Testis (tissue), 2 donors: Measurements from ENCODE around the gene NCKAP5.

ENCODE experiments used
- POLR2A ChIP-seq: fragments of 450-650 bp; IDR thresholded peaks from one replicate; pipeline ENCODE4 v1.6.1; 2017; ENCODE audit warnings: antibody characterized with exemption, mild to moderate bottlenecking, moderate library complexity
- TF ChIP-seq, protein P1 (sequence below), 3 experiments: fragments of 450-650 bp in 2 of 3; fragments of 200-600 bp in 1 of 3; sonication (generic) in 1 of 3; IDR thresholded peaks; one replicate each; pipeline ENCODE4 v1.5.1; 2016 to 2019; ENCODE audit warnings: antibody characterized with exemption in 3 of 3, mild to moderate bottlenecking in 2 of 3, moderate library complexity in 1 of 3

GRCh38 chr2:132923787-132924186 is 644.5 kb downstream of the NCKAP5 start:
- TF ChIP-seq POLR2A = no peak
- TF ChIP-seq, protein P1, sequence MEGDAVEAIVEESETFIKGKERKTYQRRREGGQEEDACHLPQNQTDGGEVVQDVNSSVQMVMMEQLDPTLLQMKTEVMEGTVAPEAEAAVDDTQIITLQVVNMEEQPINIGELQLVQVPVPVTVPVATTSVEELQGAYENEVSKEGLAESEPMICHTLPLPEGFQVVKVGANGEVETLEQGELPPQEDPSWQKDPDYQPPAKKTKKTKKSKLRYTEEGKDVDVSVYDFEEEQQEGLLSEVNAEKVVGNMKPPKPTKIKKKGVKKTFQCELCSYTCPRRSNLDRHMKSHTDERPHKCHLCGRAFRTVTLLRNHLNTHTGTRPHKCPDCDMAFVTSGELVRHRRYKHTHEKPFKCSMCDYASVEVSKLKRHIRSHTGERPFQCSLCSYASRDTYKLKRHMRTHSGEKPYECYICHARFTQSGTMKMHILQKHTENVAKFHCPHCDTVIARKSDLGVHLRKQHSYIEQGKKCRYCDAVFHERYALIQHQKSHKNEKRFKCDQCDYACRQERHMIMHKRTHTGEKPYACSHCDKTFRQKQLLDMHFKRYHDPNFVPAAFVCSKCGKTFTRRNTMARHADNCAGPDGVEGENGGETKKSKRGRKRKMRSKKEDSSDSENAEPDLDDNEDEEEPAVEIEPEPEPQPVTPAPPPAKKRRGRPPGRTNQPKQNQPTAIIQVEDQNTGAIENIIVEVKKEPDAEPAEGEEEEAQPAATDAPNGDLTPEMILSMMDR (IDR thresholded peaks at IDR 0.05) = no peak
